GM18505 (cell line): ENCODE results near the gene PSMD14.
"Not testable (repeated sequence)": the region's sequence is repeated elsewhere in the genome, so short reads cannot be mapped to it uniquely, and the experiment has no call there.

Experiments used
- ATAC-seq: cut with Tn5 transposase; IDR thresholded peaks from one replicate; pipeline ENCODE4 v1.9.1; 2021; ENCODE audit not compliant: unreplicated experiment
- POLR2A ChIP-seq: IDR thresholded peaks from 4 replicates; pipeline ENCODE4 v1.6.1; 2011; ENCODE audit warnings: borderline replicate concordance; ENCODE audit not compliant: insufficient read depth, insufficient read length; ENCODE audit errors: extremely low read depth

PSMD14 gene

DNA sequence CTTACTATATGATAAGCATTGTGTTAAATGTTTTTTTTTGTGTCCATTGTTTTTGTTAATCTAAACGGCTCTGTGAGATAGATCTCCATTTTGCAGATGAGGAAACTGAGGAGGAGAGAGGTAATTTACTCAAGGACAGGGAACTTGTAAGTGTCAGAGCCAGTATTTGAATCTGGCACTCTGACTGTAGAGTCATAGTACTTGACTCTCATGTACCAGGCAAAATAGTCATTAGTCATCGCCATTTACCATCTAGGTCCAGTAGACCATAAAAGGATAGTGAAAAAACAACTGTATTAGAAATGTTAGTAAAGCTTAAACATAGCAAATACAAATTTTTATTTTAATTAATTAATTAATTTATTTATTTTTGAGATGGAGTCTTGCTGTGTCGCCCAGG is 4.8 kb downstream of the PSMD14 start:
- ATAC-seq = no peak
- no peak for TF ChIP-seq POLR2A

DNA sequence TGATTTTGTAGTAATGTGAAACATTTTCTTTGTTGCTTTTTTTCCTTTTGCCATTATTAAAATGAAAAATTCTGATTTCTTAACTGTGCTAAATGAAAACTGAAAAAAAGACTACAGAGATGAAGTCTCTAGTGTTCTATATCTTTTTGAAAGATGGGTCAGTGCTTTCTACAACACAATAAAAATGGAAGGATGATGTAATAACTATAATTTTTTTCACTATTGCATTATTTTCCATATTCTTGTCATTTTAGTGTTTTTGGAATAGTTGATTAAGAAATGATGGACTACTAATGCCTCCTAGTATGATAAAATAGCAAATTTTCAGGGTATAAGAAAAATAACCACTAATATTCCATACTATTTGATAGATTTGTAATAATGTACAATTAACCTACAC is 7.2 kb downstream of the PSMD14 start:
- no peak for ATAC-seq
- no peak for TF ChIP-seq POLR2A

DNA sequence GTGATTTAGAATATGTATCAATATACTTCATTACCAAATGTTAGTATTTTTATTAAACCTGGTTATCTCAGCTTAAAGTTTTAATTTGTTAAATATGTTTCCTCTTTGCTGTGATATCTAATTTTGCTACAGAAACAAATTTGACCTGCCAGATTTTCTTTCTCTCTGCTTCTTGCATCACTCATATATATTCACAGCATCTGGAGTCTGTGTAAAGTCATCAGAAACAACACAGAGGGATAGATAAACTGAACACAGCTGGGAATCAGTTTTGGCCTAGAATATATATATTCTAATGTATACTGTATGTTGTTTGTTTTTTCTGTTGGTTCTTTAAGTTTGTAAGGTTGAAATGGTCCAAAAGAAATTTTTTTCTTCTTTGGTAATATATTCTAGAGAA is 8.5 kb downstream of the PSMD14 start:
- no peak for ATAC-seq
- TF ChIP-seq POLR2A = no peak

DNA sequence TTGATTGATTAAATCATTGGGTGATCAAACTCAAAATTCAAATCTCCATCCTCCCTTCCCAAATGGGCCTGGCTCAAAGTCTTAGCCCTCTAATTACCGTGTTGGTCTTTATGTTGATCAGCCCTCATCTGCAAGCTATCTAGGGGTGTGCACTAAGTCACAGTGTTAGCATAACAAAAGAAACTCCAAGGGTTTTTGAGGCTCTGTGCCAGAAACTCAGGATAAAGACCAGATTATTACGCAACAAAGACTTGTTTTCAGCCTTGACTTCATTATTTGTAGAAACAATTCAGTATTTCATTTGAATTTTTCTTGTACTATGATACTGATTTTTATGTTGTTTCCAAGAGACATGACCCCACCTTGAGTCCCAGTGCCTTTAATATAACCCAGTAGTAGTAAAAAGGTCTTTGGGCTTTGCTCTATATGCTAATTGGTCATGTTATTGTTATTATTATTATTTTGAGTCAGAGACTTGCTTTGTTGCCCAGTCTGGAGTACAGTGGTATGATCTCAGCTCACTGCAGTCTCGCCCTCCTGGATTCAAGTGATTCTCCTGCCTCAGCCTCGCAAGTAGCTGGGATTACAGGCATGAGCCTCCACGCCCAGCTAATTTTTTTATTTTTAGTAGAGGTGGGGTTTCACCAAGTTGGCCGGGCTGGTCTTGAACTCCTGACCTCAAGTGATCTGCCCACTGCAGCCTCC is 13.9 kb downstream of the PSMD14 start:
- ATAC-seq = no peak
- TF ChIP-seq POLR2A = no peak

DNA sequence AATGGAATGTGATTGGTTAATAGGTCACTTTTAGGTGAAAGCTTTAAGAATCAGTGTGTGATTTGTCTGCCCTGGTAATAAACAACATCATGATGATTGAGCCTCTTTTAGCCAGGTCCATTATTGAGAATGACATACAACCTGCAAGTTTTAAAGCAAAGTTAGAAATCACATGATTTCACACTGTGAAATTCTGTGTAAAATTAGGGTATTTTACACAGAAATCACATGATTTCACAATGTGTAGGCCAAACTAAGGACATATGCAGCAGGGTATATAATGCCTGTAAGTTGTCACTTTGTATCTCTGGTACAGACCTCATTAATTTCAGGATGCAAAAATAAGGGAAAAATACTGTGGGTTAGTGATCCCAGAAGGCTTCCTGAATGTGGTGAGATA is 16.7 kb downstream of the PSMD14 start:
- TF ChIP-seq POLR2A = no peak
- no peak for ATAC-seq

DNA sequence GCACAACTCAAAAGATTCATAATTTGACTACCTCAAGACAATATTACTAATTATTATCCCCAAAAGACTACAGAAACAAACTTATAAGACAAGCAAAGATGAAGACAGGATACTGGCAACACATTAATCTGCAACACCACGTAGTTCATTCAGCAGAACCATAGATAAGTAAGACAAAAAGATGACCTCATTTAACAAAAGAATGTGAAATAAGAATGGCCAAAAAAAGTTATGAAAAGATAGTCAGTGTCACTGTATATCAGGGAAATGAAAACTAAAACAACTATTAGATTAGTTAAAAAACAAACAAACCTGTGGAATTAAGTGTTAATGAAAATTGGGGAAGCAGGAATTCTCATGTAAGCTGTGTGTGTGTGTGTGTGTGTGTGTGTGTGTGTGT is 19.4 kb downstream of the PSMD14 start:
- no peak for TF ChIP-seq POLR2A
- ATAC-seq = no peak

DNA sequence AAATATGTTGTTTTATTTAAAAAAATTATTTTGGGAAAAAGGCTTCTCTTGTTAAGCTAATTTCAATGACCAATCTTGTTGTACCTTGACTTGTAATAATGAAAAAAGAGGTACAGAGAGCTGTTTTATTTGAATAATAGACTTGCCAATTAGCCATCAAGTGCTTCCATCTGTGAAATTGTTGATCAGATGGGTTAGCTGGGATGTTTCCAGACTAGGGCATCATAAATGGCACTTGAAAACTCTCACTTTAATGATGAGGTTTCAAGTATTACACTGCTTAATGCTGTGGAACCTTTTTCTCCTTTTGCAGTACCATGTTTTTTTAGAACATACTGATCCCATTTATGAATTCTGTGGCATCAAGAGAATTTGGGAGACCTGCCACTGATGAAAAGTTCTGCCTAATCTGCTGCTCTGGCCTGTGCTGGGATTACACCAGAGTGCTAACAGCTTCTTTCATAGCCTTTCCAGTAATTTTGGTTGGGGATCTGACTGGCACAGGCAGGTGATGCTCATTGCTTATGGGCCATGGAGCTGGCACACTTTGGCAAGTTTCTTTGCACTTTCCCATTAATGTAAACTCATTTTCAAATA is 24.2 kb downstream of the PSMD14 start:
- no peak for TF ChIP-seq POLR2A
- no peak for ATAC-seq

DNA sequence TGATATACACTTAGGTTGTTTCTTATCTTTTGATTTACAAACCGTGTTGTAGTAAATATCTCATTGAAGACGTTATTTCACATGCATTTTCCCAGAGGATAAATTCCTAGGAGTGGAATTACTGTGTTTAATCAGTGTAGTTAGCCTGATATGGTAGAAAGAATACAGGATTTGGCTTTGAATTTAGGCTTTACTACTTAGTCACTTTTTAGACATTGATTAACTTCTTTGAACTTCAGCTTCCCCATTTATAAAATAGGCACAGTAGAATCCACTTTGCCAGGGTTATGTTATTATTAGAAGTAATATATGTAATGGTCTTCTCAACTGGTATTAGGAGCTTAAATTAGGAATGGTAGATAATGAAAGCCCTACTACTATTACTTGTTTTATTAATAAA is 27.4 kb downstream of the PSMD14 start:
- TF ChIP-seq POLR2A = no peak
- ATAC-seq = no peak

DNA sequence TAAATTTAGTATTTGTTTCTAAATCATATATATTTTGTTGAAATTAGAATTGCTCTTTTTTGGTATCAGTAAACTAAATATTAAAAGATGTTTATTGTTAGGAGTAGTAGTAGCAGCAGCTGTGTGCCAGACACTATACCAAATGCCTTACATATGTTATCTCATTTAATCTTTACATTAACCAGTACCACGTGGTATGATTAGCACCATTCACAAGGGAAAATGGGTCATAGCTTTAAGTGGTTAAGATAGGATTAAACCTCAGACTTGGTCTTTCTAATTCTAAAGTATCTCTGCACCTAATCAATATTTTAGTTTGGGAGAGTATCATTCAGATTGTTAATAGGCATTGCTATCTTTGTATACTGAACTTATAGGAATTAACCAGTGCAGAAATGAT is 29.0 kb downstream of the PSMD14 start:
- ATAC-seq = no peak
- no peak for TF ChIP-seq POLR2A

DNA sequence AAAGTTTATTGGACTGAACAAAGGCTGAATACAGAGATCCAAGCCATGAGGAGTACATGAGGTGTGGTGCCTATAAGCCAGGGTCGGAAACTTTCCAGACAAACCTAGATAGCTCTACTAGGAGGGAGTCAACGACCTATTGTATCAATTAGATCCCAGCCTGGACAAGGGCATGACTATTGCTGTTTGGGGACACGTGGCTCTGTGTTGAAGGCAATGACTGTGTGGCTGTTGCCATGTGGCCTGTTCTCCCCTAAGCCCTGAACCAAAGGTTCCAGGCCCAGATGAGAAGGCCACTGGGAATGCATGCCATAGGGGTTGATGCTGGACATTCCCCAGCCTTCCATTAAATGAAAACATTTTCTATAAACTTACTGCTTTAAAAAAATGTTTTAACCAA is 31.3 kb downstream of the PSMD14 start:
- ATAC-seq = not testable (repeated sequence)

DNA sequence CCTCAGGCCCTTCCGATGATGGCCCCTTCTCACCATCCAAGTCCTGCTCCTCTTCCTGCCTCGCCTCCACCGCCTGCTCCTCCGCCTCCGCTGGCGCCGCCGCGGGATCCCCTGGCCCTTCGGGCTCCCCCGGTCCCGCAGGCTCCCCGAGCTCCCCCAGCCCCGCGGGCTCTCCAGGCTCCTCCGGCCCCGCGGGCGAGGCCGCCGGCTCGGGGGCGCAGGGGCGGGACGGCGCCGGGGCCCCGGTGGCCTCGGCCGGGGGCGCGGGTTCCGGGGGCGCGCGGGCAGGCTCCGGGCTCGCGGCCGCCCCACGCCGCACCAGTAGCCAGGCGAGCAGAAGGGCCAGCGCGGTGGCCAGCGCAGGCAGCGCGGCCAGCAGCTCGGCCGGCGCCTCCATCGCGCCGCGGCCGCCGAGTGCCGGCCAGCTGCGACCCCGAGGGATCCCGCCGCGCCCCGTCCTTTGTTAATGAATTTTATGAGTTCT is 32.7 kb downstream of the PSMD14 start:
- ATAC-seq = not testable (repeated sequence)

DNA sequence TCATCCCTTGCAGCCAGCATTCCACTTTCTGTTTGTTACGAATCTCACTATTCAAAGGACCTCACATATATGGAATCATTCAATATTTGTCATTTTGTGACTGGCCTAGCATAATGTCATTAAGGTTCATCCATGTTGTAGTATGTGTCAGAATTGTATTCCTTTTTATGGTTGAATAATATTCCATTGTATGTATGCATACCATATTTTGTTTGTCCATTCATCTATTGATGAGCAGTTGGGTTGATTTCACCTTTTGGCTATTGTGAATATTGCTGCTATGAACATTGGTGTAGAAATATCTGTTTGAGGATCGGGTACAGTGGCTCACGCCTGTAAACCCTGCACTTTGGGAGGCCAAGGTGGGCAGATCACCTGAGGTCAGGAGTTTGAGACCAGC is 35.0 kb downstream of the PSMD14 start:
- no peak for ATAC-seq
- TF ChIP-seq POLR2A = no peak

DNA sequence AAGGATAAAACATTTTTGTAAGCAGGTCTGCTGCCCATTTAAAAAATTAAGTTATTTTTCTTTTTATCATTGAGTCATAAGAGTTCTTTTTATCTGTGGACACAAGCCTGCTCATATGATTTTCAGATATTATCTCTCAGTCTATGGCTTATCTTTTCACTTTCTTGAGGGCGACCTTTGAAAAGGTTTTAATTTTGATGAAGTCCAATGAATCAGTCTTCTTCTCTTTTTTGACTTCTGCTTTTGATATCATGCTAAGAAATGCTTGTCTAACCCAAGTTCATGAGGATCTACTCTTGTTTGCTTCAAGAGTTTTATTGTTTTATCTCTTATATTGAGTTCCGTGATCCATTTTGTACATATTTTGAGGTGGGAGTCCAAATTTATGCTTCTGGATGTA is 36.5 kb downstream of the PSMD14 start:
- no peak for TF ChIP-seq POLR2A
- ATAC-seq = no peak

DNA sequence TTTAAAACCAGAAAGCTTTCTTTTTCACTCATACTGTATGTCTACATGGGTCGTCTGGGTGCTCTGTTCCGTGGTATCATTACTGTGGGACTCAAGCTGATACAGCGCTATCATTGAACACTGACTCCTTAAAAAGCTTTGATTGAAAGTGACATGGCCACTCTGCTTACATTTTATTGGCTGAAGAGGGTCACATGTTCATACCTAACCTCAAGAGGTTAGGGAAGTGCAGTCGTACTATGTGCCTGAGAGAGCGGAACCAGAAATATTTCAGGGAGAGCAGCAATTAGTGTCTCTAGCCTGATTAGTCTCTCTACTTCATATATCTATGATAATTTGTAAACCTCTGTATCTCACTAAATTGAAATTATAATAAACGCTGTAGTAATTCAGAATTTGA is 43.5 kb downstream of the PSMD14 start:
- no peak for ATAC-seq

DNA sequence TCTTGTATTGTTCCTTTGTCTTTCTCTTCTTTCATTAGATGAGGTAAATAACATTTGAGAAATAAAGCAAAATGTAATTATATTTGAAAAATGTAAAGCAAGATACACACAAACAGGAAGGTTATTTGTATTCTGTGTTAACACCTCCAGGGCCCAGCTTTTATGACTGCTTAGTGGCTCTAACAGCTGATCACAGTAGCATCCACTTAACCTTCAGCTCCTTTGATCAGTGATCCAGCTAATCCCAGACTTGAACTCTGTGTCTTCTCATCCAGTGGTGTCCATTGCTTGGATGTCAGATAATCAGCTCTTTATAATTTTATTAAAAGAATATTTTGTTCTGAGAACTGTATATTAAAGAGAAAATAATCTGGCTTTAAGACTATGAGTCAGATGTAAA is 44.5 kb downstream of the PSMD14 start:
- no peak for ATAC-seq

More for the DNA sequence above, 43.5 kb downstream of the PSMD14 start:
- TF ChIP-seq POLR2A = no peak

More for the DNA sequence above, 44.5 kb downstream of the PSMD14 start:
- no peak for TF ChIP-seq POLR2A
